ENCODE results near the gene NDE1. TPM values are rescaled to one million over a fixed set of nuclear protein-coding genes. Genes with fewer than 3 reads are reported as not detected.

Gene NDE1
- total and polyA plus RNA-seq, 2 donors, result 38.0 to 39.1 TPM

DNA sequence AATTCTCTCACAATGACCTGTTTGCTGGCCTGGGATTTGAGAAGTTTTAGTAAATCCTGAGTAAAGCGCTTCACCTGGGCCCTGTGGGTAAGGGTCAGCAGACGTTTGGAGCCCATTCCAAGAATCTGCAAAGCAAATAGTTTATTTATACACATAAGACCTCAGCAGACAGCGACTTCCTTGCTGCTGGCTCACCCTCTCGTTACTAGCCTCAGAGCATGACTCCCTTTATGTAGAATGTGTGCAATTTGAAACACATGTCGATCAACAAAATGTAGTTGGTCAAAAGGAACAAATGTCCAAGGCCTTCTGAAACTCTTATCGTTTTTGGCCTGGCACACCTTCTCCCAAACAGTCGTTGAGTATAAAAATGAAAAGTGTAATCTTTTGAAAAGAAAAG lies 38.4 kb upstream of the NDE1 start:
- Histone ChIP-seq H3K36me3 (ENCODE audit: insufficient read depth) (peaks cover 7% of the 10 kb centered on the region), H3K4me3 (ENCODE audit: low read depth, low read length) (no peak overlapping the region), H3K27ac (ENCODE audit: low read depth) (no peak overlapping the region), H3K4me1 (ENCODE audit: insufficient read depth) (no peaks in the 10 kb centered on the region)
- no peak for DNase-seq (ENCODE audit: extremely low spot score)
- 76% methylated on average over 7 of the region's 7 CpGs for WGBS

DNA sequence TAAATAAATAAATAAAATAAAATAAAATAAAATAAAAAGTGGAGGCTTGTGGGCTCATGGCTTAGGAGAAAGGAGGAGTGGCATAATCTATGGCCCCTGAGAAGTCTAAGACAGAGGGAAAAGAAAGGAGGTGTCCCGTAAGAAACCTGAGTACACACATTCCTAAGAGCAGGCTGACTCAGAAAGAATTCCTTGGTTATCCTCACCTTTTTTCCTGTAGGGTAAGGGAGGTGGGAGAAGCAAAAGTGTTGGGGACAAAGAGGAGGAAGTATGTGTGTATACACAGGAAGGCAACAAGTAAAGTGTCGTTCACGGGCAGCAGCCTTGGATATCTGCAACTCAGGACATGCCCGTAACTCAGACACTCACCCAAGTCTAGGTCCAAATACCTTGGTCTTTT lies 36.4 kb upstream of the NDE1 start:
- Histone ChIP-seq H3K4me3 (ENCODE audit: low read depth, low read length) (no peak overlapping the region), H3K4me1 (ENCODE audit: insufficient read depth) (no peaks in the 10 kb centered on the region), H3K27ac (ENCODE audit: low read depth) (no peak overlapping the region), H3K36me3 (ENCODE audit: insufficient read depth) (peaks cover 10% of the 10 kb centered on the region)
- WGBS, result 90% methylated on average over 4 of the region's 4 CpGs
- DNase-seq (ENCODE audit: extremely low spot score), result no peak

DNA sequence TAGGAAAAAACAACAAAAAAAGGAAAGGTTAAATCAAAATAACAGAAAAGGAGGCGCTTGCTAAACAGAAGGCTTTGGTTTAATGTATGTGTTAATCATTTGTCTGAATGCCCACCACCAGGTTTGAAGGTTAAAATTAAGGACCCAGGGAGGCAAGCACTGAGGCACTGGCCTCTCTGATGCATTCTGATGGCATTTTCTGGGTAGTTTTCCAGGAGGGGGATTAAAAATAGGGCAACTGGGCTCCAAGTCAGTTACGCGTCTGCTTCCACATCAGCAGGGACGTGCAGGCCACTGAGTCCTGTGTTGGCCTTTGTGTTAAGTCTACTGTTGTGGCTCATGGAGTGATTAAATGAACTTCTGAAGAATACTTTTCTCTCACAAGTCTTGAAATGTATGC lies 34.0 kb upstream of the NDE1 start:
- H3K36me3 ChIP-seq (ENCODE audit: insufficient read depth), result peaks cover 11% of the 10 kb centered on the region

DNA sequence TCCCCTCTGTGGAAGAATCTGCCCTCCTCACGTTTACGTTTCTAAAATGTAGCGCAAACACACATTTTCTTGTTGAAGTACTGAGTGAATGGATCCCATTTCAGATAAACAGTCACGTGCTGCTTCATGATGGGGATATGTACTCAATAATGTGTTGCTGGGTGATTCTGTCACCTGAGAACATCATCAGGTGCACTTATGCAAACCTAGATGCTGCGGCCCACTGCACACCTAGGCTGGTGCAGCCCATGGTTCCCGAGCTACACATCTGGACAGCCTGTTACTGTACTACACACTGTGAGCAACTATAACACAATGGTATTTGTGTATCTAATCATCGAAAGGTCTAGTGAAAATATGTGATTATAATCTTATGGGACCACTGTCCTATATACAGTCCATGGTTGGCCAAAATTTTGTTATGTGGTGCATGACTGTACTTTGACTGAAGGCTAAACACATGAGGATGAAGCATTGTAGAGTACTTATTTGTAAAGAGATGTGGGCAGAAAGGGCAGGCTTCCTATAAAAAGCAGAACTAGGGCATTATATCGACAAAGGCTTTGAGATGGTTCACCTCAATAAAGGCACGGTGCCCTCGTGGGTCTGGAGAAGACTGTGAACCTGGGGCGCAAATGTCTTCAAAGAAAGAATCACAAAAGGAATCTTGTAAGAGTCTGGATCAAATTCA lies 33.4 kb upstream of the NDE1 start:
- H3K36me3 ChIP-seq (ENCODE audit: insufficient read depth), result peaks cover 9% of the 10 kb centered on the region
- H3K27ac ChIP-seq (ENCODE audit: low read depth), result no peak overlapping the region
- no peak for DNase-seq (ENCODE audit: extremely low spot score)
- 92% methylated on average over 11 of the region's 11 CpGs for WGBS
- H3K4me3 ChIP-seq (ENCODE audit: low read depth, low read length), result no peak overlapping the region
- H3K4me1 ChIP-seq (ENCODE audit: insufficient read depth), result no peaks in the 10 kb centered on the region

More for the DNA sequence above, 34.0 kb upstream of the NDE1 start:
- 91% methylated on average over 4 of the region's 4 CpGs for WGBS
- DNase-seq (ENCODE audit: extremely low spot score), result no peak
- H3K4me1 ChIP-seq (ENCODE audit: insufficient read depth), result no peaks in the 10 kb centered on the region
- H3K4me3 ChIP-seq (ENCODE audit: low read depth, low read length), result no peak overlapping the region
- H3K27ac ChIP-seq (ENCODE audit: low read depth), result no peak overlapping the region

DNA sequence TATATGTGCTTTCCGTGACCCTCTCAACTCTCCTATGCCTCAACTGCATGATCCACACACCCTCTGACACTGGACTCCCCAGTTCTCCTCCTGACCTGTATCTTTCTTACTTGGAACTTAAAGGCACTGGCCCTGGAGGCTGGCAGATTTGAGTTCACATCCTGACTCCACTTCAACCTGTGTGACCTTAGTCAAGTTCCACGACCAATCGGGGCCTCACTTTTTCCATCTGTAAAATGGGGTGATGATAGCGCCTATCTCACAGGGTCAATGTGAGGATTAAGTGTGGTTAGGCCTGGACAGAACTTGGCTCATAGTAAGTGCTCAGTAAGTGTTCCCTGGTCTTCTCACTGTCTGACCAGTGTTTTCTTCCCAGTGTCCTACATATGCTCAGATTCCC lies 32.1 kb upstream of the NDE1 start:
- no peak overlapping the region for H3K27ac ChIP-seq (ENCODE audit: low read depth)
- H3K36me3 ChIP-seq (ENCODE audit: insufficient read depth), result peaks cover 8% of the 10 kb centered on the region
- WGBS, result 96% methylated on average over 4 of the region's 4 CpGs
- no peak for DNase-seq (ENCODE audit: extremely low spot score)
- H3K4me1 ChIP-seq (ENCODE audit: insufficient read depth), result no peaks in the 10 kb centered on the region
- no peak overlapping the region for H3K4me3 ChIP-seq (ENCODE audit: low read depth, low read length)

GRCh38 chr16:15618392-15618791 lies 31.7 kb upstream of the NDE1 start:
- H3K36me3 ChIP-seq (ENCODE audit: insufficient read depth), result peaks cover 8% of the 10 kb centered on the region
- WGBS, result 87% methylated on average over 4 of the region's 4 CpGs

GRCh38 chr16:15620611-15621195 lies 29.3 kb upstream of the NDE1 start:
- Histone ChIP-seq H3K27ac (ENCODE audit: low read depth) (no peak overlapping the region), H3K4me1 (ENCODE audit: insufficient read depth) (no peaks in the 10 kb centered on the region), H3K4me3 (ENCODE audit: low read depth, low read length) (no peak overlapping the region), H3K36me3 (ENCODE audit: insufficient read depth) (peaks cover 15% of the 10 kb centered on the region)
- DNase-seq (ENCODE audit: extremely low spot score), result no peak
- WGBS, result 77% methylated on average over 6 of the region's 6 CpGs

More at GRCh38 chr16:15618392-15618791, 31.7 kb upstream of the NDE1 start:
- no peak for DNase-seq (ENCODE audit: extremely low spot score)
- Histone ChIP-seq H3K27ac (ENCODE audit: low read depth) (no peak overlapping the region), H3K4me3 (ENCODE audit: low read depth, low read length) (no peak overlapping the region), H3K4me1 (ENCODE audit: insufficient read depth) (no peaks in the 10 kb centered on the region)

- WGBS, result 83% methylated on average over 4 of the region's 4 CpGs
- Histone ChIP-seq H3K4me3 (ENCODE audit: low read depth, low read length) (no peak overlapping the region), H3K36me3 (ENCODE audit: insufficient read depth) (peaks cover 15% of the 10 kb centered on the region), H3K27ac (ENCODE audit: low read depth) (no peak overlapping the region), H3K4me1 (ENCODE audit: insufficient read depth) (no peaks in the 10 kb centered on the region)
- no peak for DNase-seq (ENCODE audit: extremely low spot score)
Observed at GRCh38 chr16:15621456-15621855, 28.6 kb upstream of the NDE1 start.

- H3K4me3 ChIP-seq (ENCODE audit: low read depth, low read length), result no peak overlapping the region
- DNase-seq (ENCODE audit: extremely low spot score), result no peak
- peaks cover 17% of the 10 kb centered on the region for H3K36me3 ChIP-seq (ENCODE audit: insufficient read depth)
- no peaks in the 10 kb centered on the region for H3K4me1 ChIP-seq (ENCODE audit: insufficient read depth)
- 86% methylated on average over 8 of the region's 8 CpGs for WGBS
- H3K27ac ChIP-seq (ENCODE audit: low read depth), result no peak overlapping the region
Observed at GRCh38 chr16:15621889-15622288, 28.2 kb upstream of the NDE1 start.

DNA sequence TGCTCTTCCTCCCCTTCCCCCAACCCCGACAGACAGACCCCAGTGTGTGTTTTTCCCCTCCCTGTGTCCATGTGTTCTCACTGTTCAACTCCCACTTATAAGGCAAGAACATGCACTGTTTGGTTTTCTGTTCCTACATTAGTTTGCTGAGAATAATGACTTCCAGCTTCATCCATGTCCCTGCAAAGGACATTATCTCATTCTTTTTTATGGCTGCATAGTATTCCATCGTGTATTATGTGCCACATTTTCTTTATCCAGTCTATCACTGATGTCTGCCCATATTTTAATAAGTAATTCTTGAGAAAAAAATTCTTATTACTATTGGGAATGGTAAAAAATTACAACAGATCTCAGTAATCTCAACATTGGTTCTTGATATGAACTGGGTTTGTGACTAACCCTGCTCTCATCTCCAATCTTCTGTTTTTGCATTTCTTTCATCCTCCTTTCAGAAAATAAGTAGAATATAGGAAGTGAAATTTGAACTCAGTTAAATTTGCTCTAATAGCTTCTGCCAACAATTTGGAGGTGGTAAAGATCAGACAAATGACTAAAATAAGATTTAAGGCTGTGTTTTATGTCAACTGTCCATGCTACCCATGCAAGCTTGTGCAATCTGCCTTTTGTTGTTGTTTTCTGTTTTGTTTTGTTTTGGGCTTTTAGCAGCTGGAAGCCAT lies 18.2 kb upstream of the NDE1 start:
- H3K36me3 ChIP-seq (ENCODE audit: insufficient read depth), result peaks cover 5% of the 10 kb centered on the region
- H3K4me1 ChIP-seq (ENCODE audit: insufficient read depth), result no peaks in the 10 kb centered on the region
- no peak overlapping the region for H3K27ac ChIP-seq (ENCODE audit: low read depth)
- WGBS, result 99% methylated on average over 2 of the region's 2 CpGs
- no peak for DNase-seq (ENCODE audit: extremely low spot score)
- no peak overlapping the region for H3K4me3 ChIP-seq (ENCODE audit: low read depth, low read length)

DNA sequence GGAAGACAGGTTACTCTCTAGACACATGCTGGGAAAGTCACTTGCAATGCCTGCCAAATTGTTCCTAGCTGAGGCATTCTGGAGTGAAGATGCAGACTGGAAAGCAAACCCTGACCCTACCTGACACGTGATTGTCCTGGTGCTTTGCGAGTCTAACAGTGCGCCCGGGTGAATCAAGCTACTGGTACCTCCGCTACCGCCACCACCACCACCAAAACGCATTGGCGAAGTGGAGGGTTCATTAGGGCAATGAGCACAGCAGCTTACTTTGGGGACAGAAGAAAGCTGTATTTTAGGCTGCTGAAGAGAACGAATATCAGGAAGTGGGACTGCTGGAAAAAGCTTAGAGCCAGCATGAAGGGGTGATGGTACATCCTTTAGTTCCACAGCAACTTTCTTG lies 14.1 kb upstream of the NDE1 start:
- Histone ChIP-seq H3K27ac (ENCODE audit: low read depth) (no peak overlapping the region), H3K4me1 (ENCODE audit: insufficient read depth) (no peaks in the 10 kb centered on the region), H3K36me3 (ENCODE audit: insufficient read depth) (peaks cover 7% of the 10 kb centered on the region), H3K4me3 (ENCODE audit: low read depth, low read length) (no peak overlapping the region)
- no peak for DNase-seq (ENCODE audit: extremely low spot score)
- 94% methylated on average over 9 of the region's 9 CpGs for WGBS

DNA sequence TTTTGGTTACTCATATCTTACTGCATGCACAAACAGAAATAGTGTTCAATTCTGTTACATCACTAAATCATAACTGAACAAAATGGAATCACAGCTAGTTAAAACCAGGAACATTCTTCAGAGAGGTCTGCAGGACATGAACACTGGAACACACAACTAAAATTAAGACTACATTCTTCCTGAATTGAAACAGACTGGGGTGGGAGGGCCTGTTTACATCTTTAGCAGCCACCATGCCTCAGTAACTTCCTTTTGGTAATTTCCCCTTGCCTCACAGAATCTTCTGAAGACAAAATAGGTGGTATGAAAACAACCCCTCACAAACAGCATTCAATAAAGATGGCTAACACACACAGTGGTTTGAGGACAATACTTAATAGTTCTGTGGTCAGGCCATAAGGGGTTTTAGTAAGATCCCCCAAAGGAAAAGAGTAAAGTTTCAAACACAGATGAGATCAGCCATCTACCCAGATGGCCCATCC lies 13.6 kb upstream of the NDE1 start:
- H3K27ac ChIP-seq (ENCODE audit: low read depth), result no peak overlapping the region
- H3K4me3 ChIP-seq (ENCODE audit: low read depth, low read length), result no peak overlapping the region
- DNase-seq (ENCODE audit: extremely low spot score), result no peak
- H3K4me1 ChIP-seq (ENCODE audit: insufficient read depth), result no peaks in the 10 kb centered on the region
- H3K36me3 ChIP-seq (ENCODE audit: insufficient read depth), result peaks cover 7% of the 10 kb centered on the region

DNA sequence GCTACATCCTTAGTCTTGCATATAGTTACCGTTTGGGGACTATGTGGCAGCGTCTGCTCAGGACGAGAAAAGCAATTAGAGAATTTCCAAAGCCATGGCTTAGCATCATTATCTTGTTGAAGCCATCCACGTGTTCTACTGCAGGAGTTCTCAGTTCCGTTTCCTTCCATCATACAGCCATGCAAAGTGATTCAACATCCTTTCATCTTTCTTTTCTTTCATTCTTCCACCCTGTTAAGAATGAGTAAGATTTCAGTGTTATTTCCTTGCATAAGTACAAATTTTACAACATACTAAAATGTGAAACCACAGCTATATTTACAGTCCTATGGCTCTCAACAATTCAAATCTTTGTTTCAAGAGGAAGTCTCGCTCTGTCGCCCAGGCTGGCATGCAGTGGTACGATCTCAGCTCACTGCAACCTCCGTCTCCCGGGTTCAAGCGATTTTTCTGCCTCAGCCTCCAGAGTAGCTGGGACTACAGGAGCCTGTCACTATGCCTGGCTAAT lies 10.9 kb upstream of the NDE1 start:
- 86% methylated on average over 11 of the region's 11 CpGs for WGBS
- no peaks in the 10 kb centered on the region for H3K4me1 ChIP-seq (ENCODE audit: insufficient read depth)
- H3K36me3 ChIP-seq (ENCODE audit: insufficient read depth), result peaks cover 7% of the 10 kb centered on the region
- DNase-seq (ENCODE audit: extremely low spot score), result no peak
- no peak overlapping the region for H3K4me3 ChIP-seq (ENCODE audit: low read depth, low read length)
- H3K27ac ChIP-seq (ENCODE audit: low read depth), result no peak overlapping the region

DNA sequence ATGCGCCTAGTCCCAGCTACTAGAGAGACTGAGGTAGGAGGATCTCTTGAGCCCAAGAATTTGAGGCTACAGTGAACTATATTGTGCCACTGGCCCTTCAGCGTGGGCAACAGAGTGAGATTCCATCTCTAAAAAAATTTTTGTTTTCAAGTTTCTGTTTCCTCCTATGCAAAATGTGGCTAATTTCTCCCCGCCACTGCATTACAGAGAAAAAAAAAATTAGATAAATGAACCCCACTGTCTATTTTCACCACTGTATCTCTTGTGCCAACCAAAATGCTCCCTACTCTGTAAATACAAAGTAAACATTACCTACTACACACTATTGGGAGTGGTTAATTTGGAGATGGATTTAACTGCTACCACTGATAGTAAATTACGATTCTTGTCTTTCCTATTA lies 9.1 kb upstream of the NDE1 start:
- 81% methylated on average over 4 of the region's 4 CpGs for WGBS
- no peak for DNase-seq (ENCODE audit: extremely low spot score)
- Histone ChIP-seq H3K4me1 (ENCODE audit: insufficient read depth) (no peaks in the 10 kb centered on the region), H3K27ac (ENCODE audit: low read depth) (no peak overlapping the region), H3K36me3 (ENCODE audit: insufficient read depth) (peaks cover 2% of the 10 kb centered on the region), H3K4me3 (ENCODE audit: low read depth, low read length) (no peak overlapping the region)

Data from urinary bladder (tissue), 4 donors.